GM19395 (cell line): ENCODE results near the gene ZBED4.
"Not testable (repeated sequence)": the region's sequence is repeated elsewhere in the genome, so short reads cannot be mapped to it uniquely, and the experiment has no call there.

Experiments used
- ATAC-seq: cut with Tn5 transposase; IDR thresholded peaks from one replicate; pipeline ENCODE4 v1.9.1; 2021; ENCODE audit warnings: mild to moderate bottlenecking, moderate library complexity; ENCODE audit not compliant: unreplicated experiment

Gene ZBED4, protein sequence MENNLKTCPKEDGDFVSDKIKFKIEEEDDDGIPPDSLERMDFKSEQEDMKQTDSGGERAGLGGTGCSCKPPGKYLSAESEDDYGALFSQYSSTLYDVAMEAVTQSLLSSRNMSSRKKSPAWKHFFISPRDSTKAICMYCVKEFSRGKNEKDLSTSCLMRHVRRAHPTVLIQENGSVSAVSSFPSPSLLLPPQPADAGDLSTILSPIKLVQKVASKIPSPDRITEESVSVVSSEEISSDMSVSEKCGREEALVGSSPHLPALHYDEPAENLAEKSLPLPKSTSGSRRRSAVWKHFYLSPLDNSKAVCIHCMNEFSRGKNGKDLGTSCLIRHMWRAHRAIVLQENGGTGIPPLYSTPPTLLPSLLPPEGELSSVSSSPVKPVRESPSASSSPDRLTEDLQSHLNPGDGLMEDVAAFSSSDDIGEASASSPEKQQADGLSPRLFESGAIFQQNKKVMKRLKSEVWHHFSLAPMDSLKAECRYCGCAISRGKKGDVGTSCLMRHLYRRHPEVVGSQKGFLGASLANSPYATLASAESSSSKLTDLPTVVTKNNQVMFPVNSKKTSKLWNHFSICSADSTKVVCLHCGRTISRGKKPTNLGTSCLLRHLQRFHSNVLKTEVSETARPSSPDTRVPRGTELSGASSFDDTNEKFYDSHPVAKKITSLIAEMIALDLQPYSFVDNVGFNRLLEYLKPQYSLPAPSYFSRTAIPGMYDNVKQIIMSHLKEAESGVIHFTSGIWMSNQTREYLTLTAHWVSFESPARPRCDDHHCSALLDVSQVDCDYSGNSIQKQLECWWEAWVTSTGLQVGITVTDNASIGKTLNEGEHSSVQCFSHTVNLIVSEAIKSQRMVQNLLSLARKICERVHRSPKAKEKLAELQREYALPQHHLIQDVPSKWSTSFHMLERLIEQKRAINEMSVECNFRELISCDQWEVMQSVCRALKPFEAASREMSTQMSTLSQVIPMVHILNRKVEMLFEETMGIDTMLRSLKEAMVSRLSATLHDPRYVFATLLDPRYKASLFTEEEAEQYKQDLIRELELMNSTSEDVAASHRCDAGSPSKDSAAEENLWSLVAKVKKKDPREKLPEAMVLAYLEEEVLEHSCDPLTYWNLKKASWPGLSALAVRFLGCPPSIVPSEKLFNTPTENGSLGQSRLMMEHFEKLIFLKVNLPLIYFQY

DNA sequence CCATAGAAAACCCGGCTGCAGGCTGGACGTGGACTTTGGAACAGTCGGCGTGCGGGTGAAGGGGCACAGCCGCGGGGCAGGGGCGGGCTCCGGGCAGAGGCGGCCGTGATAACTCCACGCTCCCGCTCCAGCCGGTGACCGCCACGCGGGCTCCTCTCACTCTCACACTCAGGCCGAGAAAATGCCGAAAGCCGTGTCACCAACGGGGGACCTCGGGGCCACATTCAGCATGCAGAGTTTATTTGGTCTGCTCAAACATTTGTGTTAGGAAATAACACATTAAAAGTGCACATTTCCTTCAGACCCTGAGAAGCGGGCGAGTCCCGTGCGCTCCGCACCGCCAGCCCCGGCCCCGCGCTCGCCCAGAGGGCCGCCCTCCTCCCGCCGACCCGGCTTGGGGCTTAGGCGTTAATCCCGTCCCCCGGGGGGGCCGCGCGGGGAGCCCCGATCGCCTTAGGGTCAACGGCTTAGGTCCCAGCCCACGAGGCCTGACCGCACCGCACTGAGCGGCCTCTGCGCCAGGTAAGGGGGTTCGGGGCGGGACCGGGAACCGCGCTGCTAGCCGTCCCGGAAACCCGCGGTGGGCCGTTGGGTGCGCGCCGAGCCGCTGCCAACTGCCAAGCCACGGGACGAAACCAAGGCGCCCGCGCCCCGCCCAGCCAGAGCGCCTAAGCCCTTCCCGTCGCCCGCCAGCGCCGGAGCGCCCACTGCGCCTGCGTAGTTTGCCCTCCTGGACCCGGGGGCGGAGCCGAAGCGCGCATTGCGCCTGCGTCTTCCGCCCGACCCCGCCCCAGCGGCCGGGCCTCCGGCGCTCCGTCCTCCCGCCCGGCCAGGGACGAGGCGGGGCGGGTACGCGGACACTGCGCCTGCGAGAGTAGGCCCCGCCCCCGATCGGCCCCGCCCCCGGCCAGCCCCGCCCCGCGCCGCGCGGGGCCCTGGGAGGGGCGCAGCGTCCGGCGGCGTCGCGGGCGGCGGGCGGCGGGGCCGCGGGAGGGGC is at the start of gene ZBED4:
ZBED4 (plus strand) TSS at position 947 of the 997 bp plus-strand sequence. CDS start 29,819 bp downstream, outside the sequence.
- peak; percentile 75 for ATAC-seq

DNA sequence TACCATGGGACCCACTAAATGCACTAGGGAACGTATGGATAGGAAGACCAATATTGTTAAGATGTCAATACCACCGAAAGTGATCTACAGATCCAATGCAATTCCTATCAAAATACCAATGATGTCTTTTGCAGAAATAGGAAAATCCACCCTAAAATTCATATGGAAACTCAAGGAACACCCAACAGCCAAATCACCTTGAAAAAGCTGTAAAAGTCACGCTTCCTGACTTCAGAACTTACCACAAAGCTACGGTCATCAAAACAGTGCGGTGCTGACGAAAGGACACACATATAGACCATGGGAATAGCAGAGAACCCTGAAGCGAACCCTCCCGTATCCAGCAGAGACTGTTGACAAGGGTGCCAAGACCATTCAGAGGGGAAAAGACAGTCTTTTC is 46.5 kb upstream of the ZBED4 start:
- ATAC-seq = no peak

DNA sequence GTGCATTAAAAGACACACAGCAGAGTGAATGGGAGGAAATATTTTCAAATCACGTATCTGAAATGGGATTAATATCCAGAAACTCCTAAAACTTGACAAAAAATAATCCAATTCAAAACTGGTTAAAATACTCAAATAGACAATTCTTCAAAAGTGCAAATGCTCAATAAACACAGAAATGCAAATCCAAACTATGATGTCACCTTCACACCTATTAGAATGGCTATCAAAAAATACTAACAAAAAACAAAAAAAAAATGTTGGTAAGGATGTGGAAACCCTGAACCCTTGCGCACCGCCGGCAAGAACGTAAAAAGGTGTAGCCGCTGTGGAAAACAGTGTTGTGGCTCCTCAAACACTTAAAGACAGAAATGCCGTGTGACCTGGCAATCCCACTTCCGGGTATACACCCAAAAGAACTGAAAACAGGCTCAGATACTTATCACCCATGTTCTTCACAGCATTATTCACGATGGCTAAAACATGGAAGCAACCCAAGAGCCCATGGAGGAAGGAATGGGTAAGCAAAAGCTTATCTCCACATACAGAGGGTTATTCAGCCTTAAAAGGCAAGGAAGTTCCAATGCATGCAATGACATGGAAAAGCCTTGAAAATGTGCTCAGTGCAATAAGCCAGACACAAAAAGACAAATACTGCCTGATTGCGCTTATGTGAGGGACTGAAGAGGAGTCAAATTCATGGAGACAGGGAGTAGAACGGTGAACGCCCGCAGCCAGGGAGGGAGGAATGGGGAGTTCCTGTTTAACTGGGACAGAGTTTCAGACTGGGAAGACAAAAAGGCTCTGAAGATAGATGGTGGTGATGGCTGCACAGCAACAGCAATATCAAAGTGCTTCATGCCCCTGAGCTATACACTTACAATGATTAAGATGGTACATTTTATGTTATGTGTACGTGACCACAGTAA is 45.6 kb upstream of the ZBED4 start:
- ATAC-seq = no peak

DNA sequence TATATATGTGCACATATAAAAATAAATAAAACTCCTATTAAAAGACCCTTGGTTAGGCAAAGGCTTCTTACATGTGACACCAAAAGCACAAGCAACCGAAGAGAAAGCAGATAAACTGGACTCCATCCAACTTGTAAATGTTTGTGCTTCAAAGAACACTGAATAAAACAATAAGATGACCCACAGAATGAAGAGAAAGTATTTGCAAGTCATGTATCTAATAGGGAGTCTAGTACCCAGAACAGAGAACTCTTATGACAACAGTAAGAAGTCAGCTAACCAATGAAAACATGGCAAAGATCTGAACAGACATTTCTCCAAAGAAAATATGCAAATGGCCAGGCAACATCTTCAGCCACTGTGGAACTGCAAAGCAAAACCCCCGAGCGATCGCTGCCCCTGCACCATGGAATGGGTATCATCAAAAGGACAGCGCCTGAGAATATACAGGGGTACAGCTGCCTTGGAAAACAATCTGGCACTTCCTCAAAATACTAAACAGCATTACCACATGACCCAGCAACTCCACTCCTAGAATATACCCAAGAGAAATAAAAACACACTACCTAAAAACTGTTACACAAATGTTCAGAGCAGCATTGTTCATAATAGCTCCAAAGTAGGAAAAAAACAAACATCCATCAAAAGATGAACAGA is 43.2 kb upstream of the ZBED4 start:
- no peak for ATAC-seq

DNA sequence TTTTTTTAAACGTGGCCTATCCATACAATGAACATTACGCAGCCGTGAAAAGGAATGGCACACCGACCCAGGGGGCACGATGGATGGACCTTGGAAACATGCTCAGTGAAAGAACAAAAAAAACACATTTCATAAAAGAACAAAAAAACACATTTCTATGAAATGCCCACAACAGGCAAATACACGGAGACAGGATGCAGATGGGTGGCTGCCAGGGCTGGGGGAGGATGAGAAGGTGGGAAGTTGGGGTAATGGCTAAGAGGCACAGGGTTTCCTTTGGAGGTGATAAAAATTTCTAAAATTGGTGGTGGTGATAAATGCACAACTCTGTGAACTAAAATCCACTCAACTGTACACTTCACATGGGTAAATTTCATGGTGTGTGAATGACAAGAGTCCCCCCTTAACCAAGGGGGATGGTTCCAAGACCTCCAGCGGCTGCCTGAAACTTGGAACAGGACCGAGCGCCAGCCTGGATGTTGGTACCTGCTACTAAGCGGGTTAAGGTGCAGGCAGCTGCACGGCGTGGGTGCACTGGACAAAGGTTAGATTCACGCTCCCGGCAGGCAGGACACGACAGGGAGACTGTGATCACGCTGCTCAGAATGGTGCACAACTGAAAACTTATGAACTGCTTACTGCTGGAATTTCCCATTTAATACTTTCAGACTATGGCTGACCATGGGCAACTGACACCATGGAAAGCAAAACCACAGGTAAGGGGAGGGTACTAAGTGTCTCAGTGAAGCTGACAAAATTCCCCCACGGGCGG is 42.4 kb upstream of the ZBED4 start:
- no peak for ATAC-seq

DNA sequence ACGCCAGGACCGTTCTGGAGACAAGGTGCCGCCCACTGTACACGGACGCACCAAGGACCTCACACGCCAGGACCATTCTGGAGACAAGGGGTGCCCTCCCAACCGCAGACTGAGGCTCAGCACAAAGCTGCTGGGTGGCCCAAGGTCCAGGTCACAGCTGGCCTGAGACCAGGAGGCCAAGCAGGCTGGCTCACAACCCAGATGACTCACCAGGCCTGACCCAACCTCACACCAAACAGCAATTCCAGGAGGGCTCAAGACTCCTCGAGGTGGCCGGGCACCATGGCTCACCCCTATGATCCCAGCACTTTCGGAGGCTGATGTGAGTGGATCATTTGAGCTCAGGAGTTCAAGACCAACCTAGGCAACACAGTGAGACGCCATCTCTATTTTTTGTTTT is 40.8 kb upstream of the ZBED4 start:
- ATAC-seq = no peak

DNA sequence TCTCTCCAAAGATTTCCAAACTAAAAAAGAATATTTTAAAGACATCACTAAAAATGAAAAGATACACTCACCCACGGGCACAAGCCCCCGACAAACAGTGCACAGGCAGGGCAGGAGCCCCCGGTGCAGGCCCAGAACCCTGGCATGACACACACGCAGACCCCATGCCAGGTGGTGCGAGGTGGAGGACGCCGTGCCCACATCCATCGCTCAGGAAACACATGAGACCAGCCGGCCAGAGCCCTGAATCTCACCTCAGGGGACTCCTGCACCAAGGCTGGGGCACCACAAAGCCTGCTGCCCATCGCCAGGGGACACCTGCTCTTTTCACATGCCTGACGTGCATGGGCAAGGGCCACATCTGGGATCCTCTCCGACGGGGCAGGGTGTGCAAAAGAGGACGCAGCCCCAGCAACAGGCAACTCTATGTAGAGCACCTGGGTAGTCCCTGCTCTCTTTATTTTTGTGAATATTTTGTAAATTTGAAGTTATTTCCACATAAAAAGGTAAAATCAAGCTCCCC is 39.4 kb upstream of the ZBED4 start:
- ATAC-seq = no peak

DNA sequence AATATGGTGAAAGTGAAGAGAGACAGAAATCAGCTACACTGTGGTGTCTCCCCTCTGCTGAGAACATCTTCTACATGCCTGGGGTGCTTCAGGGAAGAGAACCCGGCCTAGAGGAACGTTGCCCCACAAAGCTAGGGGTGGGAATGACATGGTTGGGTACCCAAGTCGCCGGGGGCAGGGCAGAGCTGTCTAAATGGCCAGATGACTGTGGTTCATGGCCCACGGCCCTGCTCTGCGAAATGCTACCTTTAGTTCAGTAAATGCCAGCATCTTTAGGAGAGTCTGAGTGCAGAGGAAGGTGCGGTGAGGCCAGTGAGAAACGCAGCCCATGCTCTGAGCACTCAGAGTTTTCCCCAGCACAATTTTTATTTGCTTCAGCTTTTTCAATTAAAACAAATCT is 38.8 kb upstream of the ZBED4 start:
- no peak for ATAC-seq

DNA sequence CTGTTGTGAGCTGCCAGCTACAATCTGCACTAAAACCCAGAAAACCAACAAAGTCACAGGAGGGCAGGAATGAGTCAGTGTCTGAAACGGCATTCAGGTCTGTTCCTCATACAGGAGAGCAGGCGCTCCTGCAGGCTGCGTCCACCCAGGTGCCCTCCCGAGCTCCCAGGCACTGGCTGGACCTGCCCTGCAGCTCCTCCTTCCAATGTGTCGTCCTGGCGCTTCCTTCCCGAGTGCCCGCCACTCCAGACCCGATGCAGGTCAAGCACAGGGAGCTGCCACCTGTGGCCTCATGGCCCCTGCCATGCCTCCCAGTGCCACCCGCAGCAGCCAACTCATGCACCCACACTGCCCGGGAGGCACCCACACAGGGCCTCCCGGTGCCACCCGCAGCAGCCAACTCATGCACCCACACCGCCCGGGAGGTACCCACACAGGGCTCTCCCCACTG is 38.0 kb upstream of the ZBED4 start:
- ATAC-seq = no peak

DNA sequence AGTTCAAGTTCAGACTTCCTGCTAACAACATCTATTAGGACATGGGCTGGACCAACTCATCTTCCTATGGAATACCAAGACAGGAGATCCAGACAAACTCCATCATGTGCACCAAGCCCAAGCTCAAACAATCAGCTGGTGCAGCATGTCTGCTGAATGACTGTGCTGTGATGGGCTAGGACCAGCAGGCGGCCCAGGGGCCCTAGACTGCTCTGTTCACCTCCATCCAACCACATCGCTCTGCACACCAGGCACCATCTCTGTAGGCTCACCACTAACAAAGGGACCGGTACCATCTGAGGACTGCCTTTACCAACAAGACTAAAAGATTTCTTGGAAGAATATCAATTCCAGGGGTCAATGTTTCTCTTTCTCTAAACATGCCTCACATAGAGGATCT is 36.3 kb upstream of the ZBED4 start:
- no peak for ATAC-seq

DNA sequence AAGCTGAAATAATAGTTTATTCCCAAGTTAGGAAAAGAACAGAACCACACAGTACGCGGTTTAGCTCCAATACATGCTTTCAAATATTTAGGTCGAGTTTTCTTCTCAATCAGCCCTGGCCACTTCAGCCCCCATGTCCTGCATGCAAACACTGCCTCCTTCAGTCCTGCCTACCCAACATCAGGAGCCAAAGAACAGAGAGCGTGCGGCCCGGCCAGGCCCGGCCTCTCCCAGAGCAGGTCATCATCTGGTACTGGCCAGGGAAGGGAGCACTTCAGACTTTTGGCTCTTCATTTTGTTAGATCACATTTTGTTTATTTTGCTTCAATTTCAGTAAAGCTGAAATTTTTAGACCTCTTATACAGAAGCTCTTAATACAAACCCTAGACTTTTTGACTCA is 32.7 kb upstream of the ZBED4 start:
- ATAC-seq = no peak

DNA sequence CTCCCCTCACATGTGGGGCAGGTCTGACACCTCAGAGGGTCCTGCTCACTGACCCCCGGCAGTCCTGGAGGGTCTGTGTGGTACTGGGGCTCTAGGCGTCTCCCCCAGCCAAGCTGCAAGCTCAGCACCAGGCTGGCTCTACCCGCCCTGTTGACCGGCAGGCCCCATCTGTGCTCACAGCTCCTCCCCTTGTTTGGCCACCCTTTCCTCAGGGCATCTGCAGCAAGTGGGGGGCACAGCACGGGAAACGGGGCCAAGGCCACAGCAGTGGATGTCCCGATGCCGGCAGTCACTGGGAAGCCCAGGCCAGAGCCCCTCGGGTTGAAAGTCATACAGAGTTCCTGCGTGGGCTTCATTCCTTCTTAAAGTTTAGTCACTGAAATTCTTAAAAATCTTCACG is 31.9 kb upstream of the ZBED4 start:
- not testable (repeated sequence) for ATAC-seq

DNA sequence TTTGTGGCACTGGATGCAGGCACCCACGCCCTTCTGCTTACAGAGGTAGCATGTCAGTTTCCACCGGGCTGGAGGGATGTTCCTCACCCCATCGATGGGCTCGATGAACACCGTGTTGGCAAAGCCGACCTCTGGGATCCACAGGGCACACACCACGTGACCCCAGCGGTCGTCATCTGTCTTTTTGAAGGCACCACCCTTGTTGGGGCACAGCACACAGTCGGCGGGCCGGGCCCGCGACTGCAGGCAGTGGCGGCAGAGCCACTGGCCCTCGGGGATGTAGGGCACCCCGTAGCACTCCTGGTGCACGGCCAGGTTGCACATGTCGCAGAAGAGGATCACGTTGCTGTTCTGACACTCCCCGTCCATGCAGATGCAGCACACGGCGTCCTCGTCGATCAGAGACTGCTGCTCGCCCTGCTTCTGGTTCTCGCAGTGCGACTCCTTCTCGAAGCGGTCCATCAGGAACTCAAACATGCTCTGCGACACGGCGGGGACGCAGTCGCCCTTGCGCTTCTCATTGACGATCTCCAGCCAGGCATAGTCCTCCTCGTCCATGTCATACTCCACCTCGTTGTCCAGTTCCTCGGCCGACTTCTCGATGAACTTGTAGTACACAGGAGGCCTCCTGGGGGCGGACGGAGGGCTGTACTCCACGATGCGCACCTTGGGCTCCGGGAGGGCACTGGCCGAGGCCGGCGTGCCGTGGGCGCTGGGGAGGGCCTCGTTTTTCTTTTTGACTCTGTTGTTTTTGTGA is 30.2 kb upstream of the ZBED4 start:
- no peak for ATAC-seq

DNA sequence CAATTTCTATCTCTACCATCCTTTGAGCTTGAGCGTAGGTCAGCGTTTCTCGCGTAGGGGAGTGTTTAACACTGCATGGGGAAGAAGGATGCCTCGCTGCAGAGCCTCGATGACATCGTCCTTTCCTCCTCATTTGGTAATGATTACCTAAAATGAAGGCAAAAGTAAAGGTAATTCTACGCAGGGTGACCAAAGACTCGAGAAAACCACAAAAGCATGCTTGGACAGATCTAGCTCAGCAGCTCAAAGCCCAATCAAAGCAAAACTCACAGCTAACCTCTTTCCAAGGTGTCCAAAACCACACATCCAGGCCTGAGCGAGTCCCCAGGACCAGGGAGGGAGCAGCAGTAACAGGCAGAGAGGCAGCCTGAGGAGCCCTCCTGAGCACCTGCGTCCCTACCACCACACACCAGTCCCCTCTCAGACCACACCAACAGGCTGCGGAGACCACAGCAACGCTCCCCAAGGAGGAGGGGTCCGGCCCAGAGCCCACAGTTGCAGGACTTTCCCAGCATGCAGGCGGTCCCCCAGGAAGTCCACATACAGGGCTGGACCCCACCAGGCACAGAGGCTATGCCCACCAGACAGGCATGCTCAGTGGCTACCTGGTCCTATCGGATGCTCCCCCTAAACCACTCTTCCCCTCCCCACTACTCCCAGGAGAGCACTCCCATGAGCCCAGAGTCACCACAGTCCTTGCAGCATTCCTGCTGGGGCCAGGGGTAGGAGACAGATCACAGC is 29.3 kb upstream of the ZBED4 start:
- ATAC-seq = no peak

DNA sequence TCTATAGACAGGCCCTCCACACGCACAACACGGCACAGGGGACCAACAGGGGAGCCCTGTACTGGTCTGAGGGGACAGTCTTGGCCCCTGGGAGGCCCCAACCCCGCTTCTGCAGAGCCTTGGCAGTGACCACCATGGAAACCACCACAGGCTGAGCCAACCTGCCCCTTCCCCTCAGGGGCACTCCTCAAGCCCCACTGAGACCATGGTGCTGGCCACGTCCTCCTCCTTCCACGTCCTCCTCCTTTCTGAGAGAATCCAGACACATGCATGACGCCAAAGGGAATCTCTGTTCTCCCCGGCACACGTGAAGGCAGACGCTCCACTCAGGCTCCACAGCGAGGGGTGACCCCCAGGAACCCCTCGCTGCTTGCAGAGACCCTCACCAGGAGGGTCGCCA is 28.7 kb upstream of the ZBED4 start:
- no peak for ATAC-seq

DNA sequence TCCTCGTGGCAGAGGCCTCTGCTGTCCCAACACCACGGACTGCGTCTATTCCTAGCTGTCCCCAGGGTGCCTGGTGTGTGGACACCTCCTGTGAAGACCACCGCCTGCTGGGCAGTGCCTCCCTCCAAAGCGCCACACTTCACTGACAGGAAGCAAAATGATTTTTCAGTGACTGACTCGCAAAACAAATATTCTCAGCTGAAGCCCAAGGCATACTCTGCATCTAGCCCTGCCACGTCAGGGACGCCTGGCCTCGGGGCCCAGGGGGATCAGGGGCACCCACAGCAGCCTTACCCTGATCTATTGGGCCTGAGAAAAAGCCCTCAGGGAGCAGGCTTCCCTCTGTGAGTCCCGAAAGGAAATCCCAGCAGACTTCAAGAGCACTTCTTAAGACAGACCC is 28.2 kb upstream of the ZBED4 start:
- ATAC-seq = no peak
